HepG2 (cell line): Measurements from ENCODE around the gene NAA15. TPM values are rescaled to one million over a fixed set of nuclear protein-coding genes. Genes with fewer than 3 reads are reported as not detected.

ENCODE experiments used
- ATF1 ChIP-seq: IDR thresholded peaks from 2 replicates; pipeline ENCODE4 v1.6.1; 2016; ENCODE audit warnings: mild to moderate bottlenecking, control low read depth
- CHD2 ChIP-seq: IDR thresholded peaks from 2 replicates; pipeline ENCODE4 v1.6.1; 2011; ENCODE audit warnings: low read depth, low read length, improper control_type of control experiment
- GATA4 ChIP-seq: sonication (generic); IDR thresholded peaks from 2 replicates; pipeline ENCODE4 v1.6.1; 2016; ENCODE audit warnings: antibody characterized with exemption, low read depth, borderline replicate concordance
- U2AF2 ChIP-seq: fragments of 200-400 bp; formaldehyde crosslinking; IDR thresholded peaks from 2 replicates; pipeline ENCODE4 v1.6.1; 2017; ENCODE audit warnings: low read depth, mild to moderate bottlenecking, low read length
- ZNF143 ChIP-seq: sonication (generic); formaldehyde crosslinking; IDR thresholded peaks from 2 replicates; pipeline ENCODE4 v1.4.0; 2020; ENCODE audit warnings: missing genetic modification reagents
- ZNF407 ChIP-seq: sonication (generic); formaldehyde crosslinking; IDR thresholded peaks from one replicate; pipeline ENCODE4 v1.5.1; 2020; ENCODE audit warnings: mild to moderate bottlenecking, missing genetic modification reagents; ENCODE audit errors: not compliant biosample characterization
- ZNF512 ChIP-seq: sonication (generic); formaldehyde crosslinking; IDR thresholded peaks from 2 replicates; pipeline ENCODE4 v1.4.0; 2020; ENCODE audit warnings: mild to moderate bottlenecking, missing genetic modification reagents
- ZNF768 ChIP-seq: sonication (generic); formaldehyde crosslinking; IDR thresholded peaks from 2 replicates; pipeline ENCODE4 v1.4.0; 2020; ENCODE audit warnings: missing genetic modification reagents
- ZXDC ChIP-seq: sonication (generic); formaldehyde crosslinking; IDR thresholded peaks from 2 replicates; pipeline ENCODE4 v1.5.0; 2020; ENCODE audit warnings: mild to moderate bottlenecking, missing genetic modification reagents
- polyA plus RNA-seq, 8 experiments: library from polyadenylated mRNA; depleted of rRNA in 3 of 8; stranded (reverse) in 7 of 8; unstranded in 1 of 8; fragments of >200 nt; fragmentation: Illumina TruSeq in 4 of 8; extraction: Trizol in 4 of 8; gene quantifications; 2 replicates each; pipeline versions ENCODE4 v1.2.1 to v1.2.3, GENCODE V29; 2011 to 2016; ENCODE audit warnings: low read depth in 4 of 8, missing spikeins in 1 of 8, mixed read lengths in 1 of 8; ENCODE audit not compliant: insufficient read depth in 1 of 8
- total RNA-seq, 5 experiments: library from RNA; depleted of rRNA; stranded (reverse); fragments of >200 nt; fragmentation: Illumina TruSeq; extraction: Trizol; gene quantifications; 2 replicates each; pipeline ENCODE4 v1.2.3, GENCODE V29; 2016; ENCODE audit warnings: low read depth in 1 of 5
- TF ChIP-seq, protein P1 (sequence below): sonication (generic); formaldehyde crosslinking; IDR thresholded peaks from 2 replicates; pipeline ENCODE4 v1.5.0; 2020; ENCODE audit warnings: missing genetic modification reagents
- TF ChIP-seq, protein P2 (sequence below): fragments of 450-650 bp; IDR thresholded peaks from 2 replicates; pipeline ENCODE4 v1.6.1; 2017; ENCODE audit warnings: mild to moderate bottlenecking

NAA15 gene
- total and polyA plus RNA-seq, 2 of the 13 experiments (the other 11 are each of a cell fraction or from before 2014, with no cell fraction given): 6.2 to 50.2 TPM

GRCh38 chr4:139301113-139301820 lies at the start of gene NAA15 (continued):
- TF ChIP-seq ZNF143 (CRISPR knock-in tag) (peak; percentile 87), U2AF2 (0 out of 2 replicates have a peak, but pooled peaks have one; percentile 35), ZNF407 (CRISPR knock-in tag) (peak; percentile 19), ZNF768 (0 out of 2 replicates have a peak, but pooled peaks have one; percentile 38), ZXDC (no peak), ZNF512 (CRISPR knock-in tag) (peak; percentile 49; the same call in 1 of the 2 replicates), GATA4 (peak; percentile 65; the same call in 1 of the 2 replicates), ATF1 (CRISPR knock-in tag) (no peak), CHD2 (no peak)
- TF ChIP-seq, protein P1, sequence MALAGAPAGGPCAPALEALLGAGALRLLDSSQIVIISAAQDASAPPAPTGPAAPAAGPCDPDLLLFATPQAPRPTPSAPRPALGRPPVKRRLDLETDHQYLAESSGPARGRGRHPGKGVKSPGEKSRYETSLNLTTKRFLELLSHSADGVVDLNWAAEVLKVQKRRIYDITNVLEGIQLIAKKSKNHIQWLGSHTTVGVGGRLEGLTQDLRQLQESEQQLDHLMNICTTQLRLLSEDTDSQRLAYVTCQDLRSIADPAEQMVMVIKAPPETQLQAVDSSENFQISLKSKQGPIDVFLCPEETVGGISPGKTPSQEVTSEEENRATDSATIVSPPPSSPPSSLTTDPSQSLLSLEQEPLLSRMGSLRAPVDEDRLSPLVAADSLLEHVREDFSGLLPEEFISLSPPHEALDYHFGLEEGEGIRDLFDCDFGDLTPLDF: no peak
- TF ChIP-seq, protein P2, sequence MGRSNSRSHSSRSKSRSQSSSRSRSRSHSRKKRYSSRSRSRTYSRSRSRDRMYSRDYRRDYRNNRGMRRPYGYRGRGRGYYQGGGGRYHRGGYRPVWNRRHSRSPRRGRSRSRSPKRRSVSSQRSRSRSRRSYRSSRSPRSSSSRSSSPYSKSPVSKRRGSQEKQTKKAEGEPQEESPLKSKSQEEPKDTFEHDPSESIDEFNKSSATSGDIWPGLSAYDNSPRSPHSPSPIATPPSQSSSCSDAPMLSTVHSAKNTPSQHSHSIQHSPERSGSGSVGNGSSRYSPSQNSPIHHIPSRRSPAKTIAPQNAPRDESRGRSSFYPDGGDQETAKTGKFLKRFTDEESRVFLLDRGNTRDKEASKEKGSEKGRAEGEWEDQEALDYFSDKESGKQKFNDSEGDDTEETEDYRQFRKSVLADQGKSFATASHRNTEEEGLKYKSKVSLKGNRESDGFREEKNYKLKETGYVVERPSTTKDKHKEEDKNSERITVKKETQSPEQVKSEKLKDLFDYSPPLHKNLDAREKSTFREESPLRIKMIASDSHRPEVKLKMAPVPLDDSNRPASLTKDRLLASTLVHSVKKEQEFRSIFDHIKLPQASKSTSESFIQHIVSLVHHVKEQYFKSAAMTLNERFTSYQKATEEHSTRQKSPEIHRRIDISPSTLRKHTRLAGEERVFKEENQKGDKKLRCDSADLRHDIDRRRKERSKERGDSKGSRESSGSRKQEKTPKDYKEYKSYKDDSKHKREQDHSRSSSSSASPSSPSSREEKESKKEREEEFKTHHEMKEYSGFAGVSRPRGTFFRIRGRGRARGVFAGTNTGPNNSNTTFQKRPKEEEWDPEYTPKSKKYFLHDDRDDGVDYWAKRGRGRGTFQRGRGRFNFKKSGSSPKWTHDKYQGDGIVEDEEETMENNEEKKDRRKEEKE: no peak
